Osteoblast (primary cell): ENCODE measurements around the gene HINT3. TPM values are rescaled to one million over a fixed set of nuclear protein-coding genes. Genes with fewer than 3 reads are reported as not detected.

ENCODE experiments used
- DNase-seq: peaks from one replicate; pipeline ENCODE4 v3.0.0; 2011; ENCODE audit warnings: low spot score, mixed read lengths; ENCODE audit not compliant: insufficient read length; ENCODE audit errors: missing footprints
- H2AFZ ChIP-seq: 2 replicates; pipeline ENCODE4 v1.6.0; 2011; ENCODE audit warnings: mild to moderate bottlenecking, low read length
- H3K27ac ChIP-seq: 2 replicates; pipeline ENCODE4 v1.5.1; 2011; ENCODE audit warnings: mild to moderate bottlenecking, low read depth, low read length, moderate library complexity
- H3K27me3 ChIP-seq: 2 replicates; pipeline ENCODE4 v1.6.0; 2012; ENCODE audit warnings: mild to moderate bottlenecking, control low read depth, inconsistent platforms, low read length, moderate library complexity; ENCODE audit not compliant: insufficient read depth
- H3K36me3 ChIP-seq: 2 replicates; pipeline ENCODE4 v1.5.1; 2011; ENCODE audit warnings: mild to moderate bottlenecking, low read length, control low read depth, moderate library complexity; ENCODE audit not compliant: insufficient read depth
- H3K4me1 ChIP-seq: 2 replicates; pipeline ENCODE4 v1.5.1; 2011; ENCODE audit warnings: mild to moderate bottlenecking, low read length, control low read depth, moderate library complexity; ENCODE audit not compliant: insufficient read depth
- H3K4me2 ChIP-seq: 2 replicates; pipeline ENCODE4 v1.6.0; 2011; ENCODE audit warnings: mild to moderate bottlenecking, low read length; ENCODE audit not compliant: insufficient read depth
- H3K4me3 ChIP-seq: fragments of 200-600 bp; sonication (generic); 3 replicates; pipeline ENCODE4 v1.5.1; 2012; ENCODE audit warnings: mild to moderate bottlenecking, low read length, inconsistent platforms; ENCODE audit not compliant: insufficient read depth
- H3K79me2 ChIP-seq: 2 replicates; pipeline ENCODE4 v1.6.0; 2012; ENCODE audit warnings: mild to moderate bottlenecking, low read length, control low read depth, inconsistent platforms; ENCODE audit not compliant: insufficient read depth
- H3K9me3 ChIP-seq: 2 replicates; pipeline ENCODE4 v1.5.1; 2011; ENCODE audit warnings: low read depth, low read length, control low read depth
- H4K20me1 ChIP-seq: 2 replicates; pipeline ENCODE4 v1.6.0; 2012; ENCODE audit warnings: mild to moderate bottlenecking, low read length, control low read depth; ENCODE audit not compliant: insufficient read depth
- CTCF ChIP-seq: IDR thresholded peaks from 2 replicates; pipeline ENCODE4 v1.5.1; 2011; ENCODE audit warnings: mild to moderate bottlenecking, low read depth, low read length, moderate library complexity; ENCODE audit errors: extremely low read depth
- total RNA-seq: library from RNA; depleted of rRNA; stranded (reverse); fragments of >200 nt; gene quantifications from 2 replicates; pipeline ENCODE4 v1.2.3, GENCODE V29; 2012

The HINT3 gene
- total RNA-seq, 1 donor: 30.4 TPM

- peak; percentile 43 for DNase-seq
- no peak for TF ChIP-seq CTCF
- peaks cover 69% of the 10 kb centered on the region for H3K4me1 ChIP-seq
- H4K20me1 ChIP-seq: no peaks in the 10 kb centered on the region
- H3K4me3 ChIP-seq: no peak overlapping the region
- H3K36me3 ChIP-seq: no peaks in the 10 kb centered on the region
- H3K4me2 ChIP-seq: peak overlapping the region; percentile 45
- no peaks in the 10 kb centered on the region for H3K27me3 ChIP-seq
- H3K79me2 ChIP-seq: no peaks in the 10 kb centered on the region
- H2AFZ ChIP-seq: peak overlapping the region; percentile 53
- no peaks in the 10 kb centered on the region for H3K9me3 ChIP-seq
- peak overlapping the region; percentile 98 for H3K27ac ChIP-seq
These were observed 12.1 kb upstream of the HINT3 start for GRCh38 chr6:125944434-125944816.

DNA sequence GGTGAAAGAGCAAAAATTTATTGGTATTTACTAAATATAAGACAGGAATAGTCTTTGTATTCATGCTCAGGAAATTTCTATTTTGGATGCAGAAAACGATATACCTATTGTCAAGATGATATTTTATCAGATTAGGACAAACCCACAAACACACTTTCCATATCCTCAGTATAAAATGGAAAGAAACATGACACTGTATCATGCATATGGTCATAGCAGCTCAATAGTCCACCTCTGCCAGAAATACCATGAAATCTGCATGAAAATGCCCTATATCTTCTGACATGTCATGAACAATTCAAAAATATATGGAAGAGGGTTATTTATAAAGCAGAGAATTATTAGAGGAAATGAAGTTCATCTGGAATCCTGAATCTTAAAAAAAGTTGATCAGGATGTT, 11.7 kb upstream of the HINT3 start:
- Histone ChIP-seq H3K27ac (peak overlapping the region; percentile 98), H3K36me3 (no peaks in the 10 kb centered on the region), H2AFZ (no peak overlapping the region), H3K9me3 (no peaks in the 10 kb centered on the region), H3K4me1 (peaks cover 73% of the 10 kb centered on the region), H4K20me1 (no peaks in the 10 kb centered on the region), H3K27me3 (no peaks in the 10 kb centered on the region), H3K4me3 (no peak overlapping the region), H3K79me2 (no peaks in the 10 kb centered on the region), H3K4me2 (peak overlapping the region; percentile 45)
- TF ChIP-seq CTCF: no peak
- no peak for DNase-seq

- Histone ChIP-seq H3K9me3 (no peaks in the 10 kb centered on the region), H3K36me3 (no peaks in the 10 kb centered on the region), H3K4me1 (peaks cover 78% of the 10 kb centered on the region), H3K79me2 (no peaks in the 10 kb centered on the region), H3K27ac (peak overlapping the region; percentile 98), H4K20me1 (no peaks in the 10 kb centered on the region), H2AFZ (no peak overlapping the region), H3K4me3 (peak overlapping the region; percentile 1), H3K4me2 (peak overlapping the region; percentile 57), H3K27me3 (no peaks in the 10 kb centered on the region)
- DNase-seq: no peak
- TF ChIP-seq CTCF: no peak
These were observed 11.0 kb upstream of the HINT3 start for GRCh38 chr6:125945378-125946141.

DNA sequence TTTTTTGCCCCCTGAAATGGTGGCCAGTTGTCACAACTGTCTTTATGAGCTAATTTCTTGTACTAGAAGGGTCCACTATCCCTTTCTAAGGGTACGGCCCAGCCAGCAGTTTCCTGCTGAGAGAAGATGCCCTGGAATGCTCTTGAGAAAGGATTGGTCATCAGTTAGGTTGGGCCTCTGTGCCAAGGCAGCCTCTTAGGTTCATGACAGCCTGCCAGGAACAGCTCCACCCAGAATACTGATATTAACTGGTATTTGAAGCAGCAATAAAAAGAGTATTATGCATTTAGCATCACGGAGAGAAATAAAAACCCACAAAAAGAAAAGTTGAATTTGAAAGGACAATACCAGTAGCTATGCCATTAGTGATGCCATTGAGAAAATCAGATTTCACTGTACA, 9.0 kb upstream of the HINT3 start:
- Histone ChIP-seq H3K4me1 (peaks cover 67% of the 10 kb centered on the region), H3K4me2 (no peak overlapping the region), H3K9me3 (no peaks in the 10 kb centered on the region), H3K27me3 (no peaks in the 10 kb centered on the region), H4K20me1 (no peaks in the 10 kb centered on the region), H3K4me3 (no peak overlapping the region), H3K27ac (peak overlapping the region; percentile 98), H3K36me3 (no peaks in the 10 kb centered on the region), H2AFZ (no peak overlapping the region), H3K79me2 (no peaks in the 10 kb centered on the region)
- DNase-seq: peak; percentile 67
- no peak for TF ChIP-seq CTCF
